GM19452 (cell line): ENCODE measurements around the gene MRFAP1L1.
"Not testable (repeated sequence)": the region's sequence is repeated elsewhere in the genome, so short reads cannot be mapped to it uniquely, and the experiment has no call there.

ENCODE experiments used
- ATAC-seq: cut with Tn5 transposase; IDR thresholded peaks from one replicate; pipeline ENCODE4 v1.9.1; 2021; ENCODE audit not compliant: unreplicated experiment

Gene MRFAP1L1

DNA sequence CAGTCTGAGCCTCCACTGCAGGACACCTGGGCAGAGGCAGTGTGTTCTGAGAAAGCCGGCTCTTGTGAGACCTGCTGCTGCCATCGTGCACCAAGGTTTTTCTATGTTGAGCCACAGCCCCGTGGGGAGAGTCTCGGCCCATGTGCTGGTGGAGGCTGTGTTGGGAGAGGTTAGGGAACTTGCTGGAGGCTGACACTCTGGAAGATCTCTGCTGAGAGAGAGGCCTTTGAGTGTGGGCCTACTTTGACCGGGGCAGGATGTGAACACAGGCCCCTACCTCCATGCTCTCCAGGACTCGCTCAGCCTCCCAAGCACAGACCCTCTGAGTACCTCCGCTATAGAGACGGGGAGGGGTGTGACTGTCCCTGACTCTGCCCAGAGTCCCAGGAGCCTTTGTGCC is 17.3 kb downstream of the MRFAP1L1 start:
- ATAC-seq = no peak

- ATAC-seq = no peak
Measured at GRCh38 chr4:6689506-6689960, 20.1 kb downstream of the MRFAP1L1 start.

DNA sequence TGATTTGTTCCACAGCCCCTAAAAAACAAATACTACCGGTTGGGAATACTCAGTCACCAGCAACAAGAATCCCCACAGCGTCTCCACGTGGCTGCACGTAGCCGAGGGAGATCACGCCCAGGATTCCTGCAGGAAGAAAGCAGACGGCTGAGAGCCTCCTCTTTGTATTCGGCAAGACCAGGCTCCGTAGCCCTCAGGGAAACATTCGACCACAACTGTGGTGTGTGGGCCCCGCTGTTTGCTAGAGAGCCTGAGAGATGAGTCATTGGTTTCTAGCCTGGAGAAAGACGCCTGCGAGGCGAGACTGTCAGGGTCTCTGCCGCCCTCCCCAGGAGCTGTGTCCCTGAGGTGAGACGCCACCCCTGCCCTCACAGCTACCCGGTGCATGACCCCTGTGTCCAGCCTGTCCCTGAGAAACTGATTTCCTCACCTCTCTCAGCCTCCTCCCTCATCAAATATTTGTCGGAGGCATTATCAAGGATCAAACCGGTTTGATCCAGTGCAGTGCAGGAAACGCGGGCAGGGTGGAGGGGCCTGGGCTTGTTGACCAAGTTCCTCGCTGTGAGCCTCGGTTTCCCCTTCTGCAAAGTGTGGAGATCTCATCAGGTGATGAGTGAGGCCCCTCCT is 20.7 kb downstream of the MRFAP1L1 start:
- peak; percentile 76 for ATAC-seq

DNA sequence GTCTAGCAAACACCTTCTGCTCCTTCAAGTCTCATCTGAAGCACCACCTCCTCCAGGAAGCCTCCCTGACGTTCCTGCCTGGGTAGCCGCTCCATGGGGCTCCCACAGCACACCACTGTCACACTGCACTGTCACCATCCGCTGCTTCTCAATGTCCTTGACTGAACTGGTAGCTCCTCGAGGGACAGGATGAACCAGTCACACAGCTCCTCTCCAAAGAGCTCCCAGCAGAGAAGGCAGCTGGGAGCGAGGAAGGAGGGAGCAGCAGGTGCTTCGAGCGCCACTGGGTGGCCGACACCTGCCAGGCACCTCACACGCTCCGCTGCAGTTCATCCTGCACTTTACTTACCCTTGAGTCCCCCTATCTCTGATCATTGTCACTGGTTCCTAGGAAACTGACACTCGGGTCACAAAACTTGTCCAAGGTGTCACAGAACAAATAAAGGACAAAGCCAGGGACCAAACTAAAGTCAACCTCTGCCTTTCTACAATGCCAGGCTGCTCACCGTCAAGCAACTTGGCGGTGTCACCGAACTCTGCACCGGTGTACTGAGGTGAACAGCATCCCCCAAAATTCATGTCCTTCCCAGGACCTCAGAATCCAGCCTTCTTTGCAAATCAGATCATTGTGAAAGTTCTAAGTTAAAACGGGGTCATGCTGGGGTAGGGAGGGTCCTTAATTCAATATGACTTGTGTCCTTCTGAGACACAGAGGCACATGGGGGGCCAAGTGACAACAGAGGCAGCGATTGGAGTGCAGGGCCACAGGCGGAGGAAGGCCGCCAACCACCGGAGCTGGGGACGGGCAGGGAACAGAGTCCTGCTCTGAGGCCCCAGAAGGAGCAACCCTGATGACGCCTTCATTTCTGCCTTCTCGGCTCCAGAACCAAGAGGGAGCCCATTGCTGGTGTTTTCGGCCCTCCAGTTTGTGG is 21.5 kb downstream of the MRFAP1L1 start:
- no peak for ATAC-seq

GRCh38 chr4:6686104-6686787 is 23.4 kb downstream of the MRFAP1L1 start:
- ATAC-seq = no peak

DNA sequence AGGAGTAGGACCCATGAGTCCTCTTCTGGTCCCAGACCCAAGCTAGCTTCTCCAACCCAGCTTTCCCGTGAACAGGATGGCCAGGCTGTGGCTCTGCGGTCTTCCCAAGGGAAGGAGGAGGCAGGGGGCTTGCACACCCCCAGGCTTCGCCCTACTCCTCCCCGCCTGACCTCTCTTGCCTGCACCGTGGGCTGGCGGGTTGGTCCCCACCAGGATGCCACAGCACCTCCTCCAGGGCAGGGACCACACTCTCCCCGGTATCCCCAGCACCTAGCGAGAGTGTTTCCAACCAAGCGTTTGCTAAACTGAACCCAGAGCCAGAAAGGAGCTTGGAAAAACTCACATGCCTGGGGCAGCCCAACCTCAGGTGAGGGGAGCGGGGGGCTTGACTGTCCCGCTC is 25.0 kb downstream of the MRFAP1L1 start:
- ATAC-seq = no peak

DNA sequence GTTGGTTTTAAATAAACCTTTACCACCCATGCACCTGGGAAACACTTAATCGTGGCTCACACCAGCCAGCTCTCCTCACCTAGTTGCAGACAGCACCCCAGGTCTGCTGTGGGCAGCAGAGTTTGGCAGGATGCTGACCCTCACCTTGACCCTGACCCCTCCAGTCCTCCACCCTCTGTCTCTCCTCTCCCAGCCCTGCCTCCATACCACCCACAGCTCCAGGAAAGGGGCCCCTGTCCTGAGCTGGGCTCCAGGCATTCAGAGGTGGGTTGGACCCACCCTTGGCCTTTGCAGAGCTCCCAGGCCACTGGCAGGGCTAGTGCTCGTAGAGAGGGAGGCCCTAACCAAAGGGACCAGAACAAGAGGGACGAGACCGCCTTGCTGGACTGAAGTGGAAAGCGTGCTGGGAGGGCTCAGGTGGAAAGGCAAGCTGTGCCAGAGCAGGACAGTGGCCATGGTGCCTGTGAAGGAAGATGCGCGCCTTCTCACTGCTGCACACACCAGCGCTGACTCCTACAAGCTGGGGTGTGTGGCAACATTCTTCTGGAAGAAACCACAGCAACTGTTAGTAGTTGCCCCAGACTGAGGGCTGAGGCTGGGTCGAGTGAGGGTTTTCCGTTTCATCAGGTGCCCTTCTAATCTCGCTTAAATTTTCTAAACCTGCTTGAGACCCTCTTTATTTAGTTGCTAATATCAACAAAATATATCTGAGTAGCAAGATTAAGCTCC is 26.6 kb downstream of the MRFAP1L1 start:
- no peak for ATAC-seq

DNA sequence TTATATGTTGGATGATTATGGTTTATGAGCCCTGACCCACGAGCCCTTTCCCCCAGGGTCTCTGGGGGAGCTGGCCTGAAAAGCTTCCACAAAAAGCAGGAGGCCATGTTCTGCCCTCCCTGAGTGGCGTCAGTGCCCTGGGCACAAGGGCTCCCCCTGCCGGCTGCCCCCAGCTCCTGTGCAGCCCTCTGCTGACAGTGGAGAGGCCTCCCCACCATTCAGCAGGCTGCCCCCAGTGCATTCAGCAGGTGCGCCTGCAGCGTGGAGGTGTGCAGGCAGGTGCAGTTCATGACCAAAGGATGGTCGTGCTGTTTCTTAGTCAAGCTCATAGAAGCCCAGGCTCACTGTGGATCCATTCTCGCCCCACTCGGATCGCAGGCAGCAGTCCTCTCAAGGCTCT is 28.5 kb downstream of the MRFAP1L1 start:
- ATAC-seq = no peak

GRCh38 chr4:6680372-6681034 is 29.2 kb downstream of the MRFAP1L1 start:
- no peak for ATAC-seq

DNA sequence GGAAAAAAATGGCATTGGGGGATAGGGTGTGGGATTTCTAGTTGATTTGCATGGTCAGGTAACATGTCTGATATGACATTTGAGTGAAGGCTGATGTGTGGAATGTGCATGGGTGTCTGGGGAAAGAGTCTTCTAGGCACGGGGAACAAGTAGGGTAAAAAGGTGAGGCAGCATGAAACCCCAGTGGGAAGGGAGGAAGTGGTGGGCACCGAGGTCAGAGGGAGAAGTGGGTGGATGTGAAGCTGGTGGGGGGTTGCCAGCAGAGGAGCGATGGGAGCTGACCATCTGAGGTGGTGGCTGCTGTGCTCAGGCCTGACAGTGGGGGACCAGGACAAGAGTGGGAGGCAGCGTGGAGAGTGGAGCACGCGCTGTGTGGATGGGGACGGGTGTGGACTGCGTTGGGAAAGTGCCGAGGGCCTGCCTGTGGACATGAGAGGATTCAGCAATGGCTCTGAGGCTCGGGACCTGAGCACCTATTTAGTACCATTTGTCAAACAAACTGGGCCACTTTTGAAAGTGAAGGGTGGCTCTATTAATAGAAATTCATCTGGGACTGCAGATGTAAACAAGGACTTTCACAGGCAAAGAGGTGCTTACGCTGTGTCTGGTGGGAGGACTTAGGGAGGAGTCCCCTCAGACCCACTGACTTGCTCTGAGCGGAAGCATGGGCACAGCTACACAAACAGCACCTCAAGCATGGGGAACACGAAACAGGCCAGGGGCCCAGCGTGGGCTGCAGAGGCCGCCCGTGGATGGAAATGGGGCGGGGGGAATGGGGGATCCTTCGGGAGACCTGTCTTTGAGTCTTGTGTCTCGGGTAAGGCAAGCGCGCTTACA is 32.7 kb downstream of the MRFAP1L1 start:
- no peak for ATAC-seq

DNA sequence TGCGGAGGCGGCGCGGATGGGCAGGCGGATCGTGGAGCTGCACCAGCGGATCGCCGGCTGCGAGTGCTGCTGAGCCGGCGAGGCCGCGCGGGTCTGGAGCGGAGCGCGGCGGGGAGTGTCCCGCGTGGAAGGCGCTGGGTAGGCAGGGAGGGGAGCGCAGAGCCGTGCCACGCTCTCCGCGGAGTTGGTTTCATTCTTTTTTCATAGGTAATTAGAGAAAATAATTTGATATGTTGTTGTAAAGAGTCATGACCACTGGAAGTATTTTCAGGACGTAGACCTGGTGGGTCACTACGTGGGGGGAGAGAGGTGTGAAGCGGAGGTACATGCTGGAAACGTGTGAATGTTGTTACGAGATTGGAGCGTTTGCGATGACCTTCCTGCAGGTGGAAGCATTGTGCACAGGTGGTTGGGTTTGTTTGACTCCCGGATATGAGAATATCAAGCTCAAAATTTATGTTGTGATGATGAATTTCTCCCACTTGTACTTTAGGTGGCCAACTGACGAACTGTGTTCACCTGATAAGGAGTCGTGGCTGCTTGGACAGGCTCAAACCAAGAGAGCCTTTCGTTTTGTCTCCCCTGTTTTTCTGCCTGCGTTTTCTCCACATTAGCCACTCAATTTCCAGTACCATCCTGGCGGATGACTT is 35.0 kb downstream of the MRFAP1L1 start:
- ATAC-seq = peak; percentile 39

- ATAC-seq = peak; percentile 72
Measured at GRCh38 chr4:6673660-6674499, 35.8 kb downstream of the MRFAP1L1 start.

GRCh38 chr4:6673191-6673659 is 36.4 kb downstream of the MRFAP1L1 start:
- ATAC-seq = not testable (repeated sequence)

DNA sequence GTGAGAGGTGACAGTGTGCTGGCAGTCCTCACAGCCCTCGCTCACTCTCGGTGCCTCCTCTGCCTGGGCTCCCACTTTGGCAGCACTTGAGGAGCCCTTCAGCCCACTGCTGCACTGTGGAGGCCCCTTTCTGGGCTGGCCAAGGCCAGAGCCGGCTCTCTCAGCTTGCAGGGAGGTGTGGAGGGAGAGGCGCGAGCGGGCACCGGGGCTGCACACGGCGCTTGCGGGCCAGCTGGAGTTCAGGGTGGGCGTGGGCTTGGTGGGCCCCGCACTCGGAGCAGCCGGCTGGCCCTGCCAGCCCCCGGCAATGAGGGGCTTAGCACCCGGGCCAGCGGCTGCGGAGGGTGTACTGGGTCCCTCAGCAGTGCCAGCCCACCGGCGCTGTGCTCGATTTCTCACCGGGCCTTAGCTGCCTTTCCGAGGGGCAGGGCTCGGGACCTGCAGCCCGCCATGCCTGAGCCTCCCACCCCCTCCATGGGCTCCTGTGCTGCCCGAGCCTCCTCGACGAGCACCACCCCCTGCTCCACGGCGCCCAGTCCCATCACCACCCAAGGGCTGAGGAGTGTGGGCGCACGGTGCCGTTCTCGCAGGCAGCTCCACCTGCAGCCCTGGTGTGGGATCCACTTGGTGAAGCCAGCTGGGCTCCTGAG is 37.0 kb downstream of the MRFAP1L1 start:
- not testable (repeated sequence) for ATAC-seq

DNA sequence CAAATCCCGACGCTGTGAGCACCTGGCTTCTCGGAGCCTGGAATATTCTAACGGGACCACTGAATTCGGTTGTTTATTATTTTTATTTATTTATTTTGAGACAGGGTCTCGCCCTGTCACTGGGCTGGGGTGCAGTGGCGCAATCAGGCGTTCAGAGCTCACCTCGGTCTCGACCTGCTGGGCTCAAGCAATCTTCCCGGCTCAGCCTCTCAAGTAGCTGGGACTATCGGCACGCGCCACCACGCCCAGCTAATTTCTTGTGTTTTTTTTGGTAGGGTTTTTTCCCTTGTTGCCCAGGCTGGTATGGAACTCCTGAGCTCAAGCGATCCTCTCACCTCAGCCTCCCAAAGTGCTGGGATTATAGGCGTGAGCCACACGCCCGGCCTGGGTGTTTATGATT is 37.5 kb downstream of the MRFAP1L1 start:
- ATAC-seq = no peak

- ATAC-seq = no peak
Measured at GRCh38 chr4:6671648-6672047, 38.0 kb downstream of the MRFAP1L1 start.

- no peak for ATAC-seq
Measured at GRCh38 chr4:6668391-6668790, 41.3 kb downstream of the MRFAP1L1 start.

DNA sequence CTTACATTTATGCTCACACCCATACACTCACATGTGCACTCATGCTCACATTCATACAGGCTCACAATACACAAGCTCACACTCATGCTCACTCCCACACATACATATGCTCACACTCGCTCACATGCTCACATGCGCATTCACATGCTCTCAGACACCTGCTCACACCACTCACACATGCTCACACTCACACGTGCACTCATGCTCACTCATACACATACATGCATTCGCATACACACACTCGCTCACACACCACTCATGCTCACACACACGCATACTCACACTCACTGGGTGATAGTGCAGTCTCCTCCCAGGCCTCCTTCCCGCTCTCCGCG is 44.4 kb downstream of the MRFAP1L1 start:
- ATAC-seq = no peak
